CD4-positive, alpha-beta T cell treated with Interleukin-2 at 100 ng/mL for 4 hours (primary cell): ENCODE measurements around the gene ZNF764.
A peak's percentile ranks its signal among the peaks of the same experiment; 100 is the strongest.
"Not testable (repeated sequence)": the region's sequence is repeated elsewhere in the genome, so short reads cannot be mapped to it uniquely, and the experiment has no call there.

Experiments
- DNase-seq: peaks from one replicate; pipeline ENCODE4 v3.0.0-alpha.2; 2020; ENCODE audit warnings: low spot score

ZNF764 gene

GRCh38 chr16:30557957-30558788 is at the start of gene ZNF764:
ZNF764 (minus strand) TSS chr16:30558374; CDS start chr16:30558182, 192 bp downstream.
- DNase-seq, result peak; percentile 99

- no peak for DNase-seq
Measured at GRCh38 chr16:30606004-30606403, 47.8 kb upstream of the ZNF764 start.

- no peak for DNase-seq
Measured at GRCh38 chr16:30605158-30605557, 47.0 kb upstream of the ZNF764 start.

GRCh38 chr16:30604316-30604947 is 46.3 kb upstream of the ZNF764 start:
- no peak for DNase-seq

GRCh38 chr16:30603945-30604315 is 45.8 kb upstream of the ZNF764 start:
- DNase-seq, result no peak

- DNase-seq, result no peak
Measured at GRCh38 chr16:30602616-30603277, 44.6 kb upstream of the ZNF764 start.

- no peak for DNase-seq
Measured at GRCh38 chr16:30601966-30602365, 43.8 kb upstream of the ZNF764 start.

GRCh38 chr16:30600929-30601328 is 42.8 kb upstream of the ZNF764 start:
- DNase-seq, result no peak

GRCh38 chr16:30600215-30600614 is 42.0 kb upstream of the ZNF764 start:
- DNase-seq, result no peak

- no peak for DNase-seq
Measured at GRCh38 chr16:30592871-30593270, 34.7 kb upstream of the ZNF764 start.

- not testable (repeated sequence) for DNase-seq
Measured at GRCh38 chr16:30590869-30591268, 32.7 kb upstream of the ZNF764 start.

GRCh38 chr16:30589582-30589981 is 31.4 kb upstream of the ZNF764 start:
- not testable (repeated sequence) for DNase-seq

GRCh38 chr16:30588651-30589050 is 30.5 kb upstream of the ZNF764 start:
- no peak for DNase-seq

GRCh38 chr16:30585400-30586191 is 27.4 kb upstream of the ZNF764 start, which contains the start of gene ZNF785:
ZNF785 (minus strand) TSS chr16:30585697; CDS start chr16:30585611, 86 bp downstream.
- peak; percentile 97 for DNase-seq

GRCh38 chr16:30585022-30585399 is 26.8 kb upstream of the ZNF764 start:
- DNase-seq, result no peak

GRCh38 chr16:30582611-30583340 is 24.6 kb upstream of the ZNF764 start:
- DNase-seq, result no peak

- no peak for DNase-seq
Measured at GRCh38 chr16:30581457-30581856, 23.3 kb upstream of the ZNF764 start.

GRCh38 chr16:30574678-30575077 is 16.5 kb upstream of the ZNF764 start:
- DNase-seq, result no peak

GRCh38 chr16:30571445-30572322 is 13.5 kb upstream of the ZNF764 start, which contains the start of gene ZNF688:
ZNF688 (minus strand) TSS chr16:30571714; CDS start chr16:30571629, 85 bp downstream.
- peak; percentile 99 for DNase-seq
